ENCODE results near the gene RPRD1A. TPM values are rescaled to one million over a fixed set of nuclear protein-coding genes. Genes with fewer than 3 reads are reported as not detected.

RPRD1A gene
- total RNA-seq, 3 donors from 2014 or later = 31.7 to 64.5 (median 38.7) TPM

GRCh38 chr18:36109737-36110136 is 42.4 kb upstream of the RPRD1A start:
- H3K9me3 ChIP-seq = no peaks in the 10 kb centered on the region
- no peak overlapping the region for H3K4me3 ChIP-seq
- DNase-seq (no peak), ATAC-seq (no peak)
- H3K36me3 ChIP-seq (ENCODE audit: low read depth) = no peaks in the 10 kb centered on the region
- intact Hi-C loops (cut with DNase I, micrococcal nuclease) = no loop called here
- no peaks in the 10 kb centered on the region for H3K4me1 ChIP-seq (ENCODE audit: low read depth)
- TF ChIP-seq CTCF (IDR thresholded peaks at IDR 0.05) = no peak

DNA sequence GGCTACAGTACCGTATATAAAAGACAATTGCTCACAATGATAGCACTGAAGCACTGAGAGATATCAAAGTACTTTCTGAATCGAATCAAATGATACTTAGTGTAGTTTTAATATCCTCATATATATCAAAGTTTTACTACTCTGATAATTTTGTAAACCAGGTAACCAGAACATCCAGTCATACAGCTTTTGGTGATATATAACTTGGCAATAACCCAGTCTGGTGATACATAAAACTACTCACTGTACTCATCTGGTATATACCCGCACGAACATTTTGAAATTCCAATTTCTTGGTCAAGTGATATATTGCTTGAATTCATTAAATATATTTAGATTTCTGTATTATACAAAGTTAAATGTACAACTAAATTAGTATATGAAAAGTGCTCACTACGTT is 41.2 kb upstream of the RPRD1A start:
- Histone ChIP-seq H3K4me1 (ENCODE audit: low read depth) (no peaks in the 10 kb centered on the region), H3K4me3 (no peak overlapping the region), H3K9me3 (no peaks in the 10 kb centered on the region), H3K36me3 (ENCODE audit: low read depth) (no peaks in the 10 kb centered on the region)
- DNase-seq = no peak
- intact Hi-C loops (cut with DNase I, micrococcal nuclease) = no loop called here
- ATAC-seq = no peak
- TF ChIP-seq CTCF (IDR thresholded peaks at IDR 0.05) = no peak

GRCh38 chr18:36108196-36108595 is 40.8 kb upstream of the RPRD1A start:
- ATAC-seq (no peak), DNase-seq (no peak)
- intact Hi-C loops (cut with DNase I, micrococcal nuclease) = no loop called here
- Histone ChIP-seq H3K4me3 (no peak overlapping the region), H3K9me3 (no peaks in the 10 kb centered on the region), H3K4me1 (ENCODE audit: low read depth) (no peaks in the 10 kb centered on the region), H3K36me3 (ENCODE audit: low read depth) (no peaks in the 10 kb centered on the region)
- no peak for TF ChIP-seq CTCF (IDR thresholded peaks at IDR 0.05)

DNA sequence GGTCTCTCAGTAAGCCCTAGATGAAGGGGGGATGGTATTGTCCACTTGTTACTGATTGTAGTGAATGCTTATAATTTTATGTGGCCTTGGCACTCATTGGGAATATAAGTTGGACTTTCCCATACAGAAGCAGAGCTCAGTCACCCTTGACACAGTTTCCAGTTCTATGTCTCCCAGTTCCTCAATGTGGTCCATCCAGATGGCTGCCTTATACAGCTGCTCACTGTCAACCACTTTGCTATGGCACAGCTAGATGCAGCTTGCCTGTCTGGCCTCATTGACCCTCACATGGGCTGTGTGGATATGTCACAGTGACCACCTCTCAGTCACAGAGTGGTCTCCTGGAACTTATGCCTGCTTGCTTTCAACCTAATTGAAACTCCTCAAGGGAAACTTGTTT is 40.1 kb upstream of the RPRD1A start:
- Histone ChIP-seq H3K9me3 (no peaks in the 10 kb centered on the region), H3K4me1 (ENCODE audit: low read depth) (no peaks in the 10 kb centered on the region), H3K4me3 (no peak overlapping the region), H3K36me3 (ENCODE audit: low read depth) (no peaks in the 10 kb centered on the region)
- DNase-seq (no peak), ATAC-seq (no peak)
- intact Hi-C loops (cut with DNase I, micrococcal nuclease) = no loop called here
- TF ChIP-seq CTCF (IDR thresholded peaks at IDR 0.05) = no peak

GRCh38 chr18:36104749-36105148 is 37.4 kb upstream of the RPRD1A start:
- DNase-seq (no peak), ATAC-seq (no peak)
- TF ChIP-seq CTCF (IDR thresholded peaks at IDR 0.05) = no peak
- Histone ChIP-seq H3K36me3 (ENCODE audit: low read depth) (no peaks in the 10 kb centered on the region), H3K4me1 (ENCODE audit: low read depth) (no peaks in the 10 kb centered on the region), H3K4me3 (no peak overlapping the region), H3K9me3 (no peaks in the 10 kb centered on the region)
- intact Hi-C loops (cut with DNase I, micrococcal nuclease) = no loop called here

GRCh38 chr18:36101943-36102342 is 34.6 kb upstream of the RPRD1A start:
- no peak for TF ChIP-seq CTCF (IDR thresholded peaks at IDR 0.05)
- Histone ChIP-seq H3K4me3 (no peak overlapping the region), H3K36me3 (ENCODE audit: low read depth) (no peaks in the 10 kb centered on the region), H3K9me3 (no peaks in the 10 kb centered on the region), H3K4me1 (ENCODE audit: low read depth) (no peaks in the 10 kb centered on the region)
- intact Hi-C loops (cut with DNase I, micrococcal nuclease) = no loop called here
- ATAC-seq (no peak), DNase-seq (no peak)
